Suprapubic skin (tissue), 3 donors: ENCODE data around the gene IPO5.

Experiments used
- POLR2AphosphoS5 ChIP-seq, 3 donors: sonication (generic); formaldehyde crosslinking; IDR thresholded peaks; one replicate each; pipeline ENCODE4 v1.6.1; 2017; ENCODE audit warnings: antibody characterized with exemption in 3 of 3
- TF ChIP-seq, protein P1 (sequence below), 2 donors: fragments of 200-600 bp in 1 of 2; fragments of 450-650 bp in 1 of 2; sonication (generic) in 1 of 2; IDR thresholded peaks; one replicate each; pipeline ENCODE4 v1.5.1; 2016 to 2019; ENCODE audit warnings: antibody characterized with exemption in 2 of 2, mild to moderate bottlenecking in 1 of 2, moderate library complexity in 1 of 2

DNA sequence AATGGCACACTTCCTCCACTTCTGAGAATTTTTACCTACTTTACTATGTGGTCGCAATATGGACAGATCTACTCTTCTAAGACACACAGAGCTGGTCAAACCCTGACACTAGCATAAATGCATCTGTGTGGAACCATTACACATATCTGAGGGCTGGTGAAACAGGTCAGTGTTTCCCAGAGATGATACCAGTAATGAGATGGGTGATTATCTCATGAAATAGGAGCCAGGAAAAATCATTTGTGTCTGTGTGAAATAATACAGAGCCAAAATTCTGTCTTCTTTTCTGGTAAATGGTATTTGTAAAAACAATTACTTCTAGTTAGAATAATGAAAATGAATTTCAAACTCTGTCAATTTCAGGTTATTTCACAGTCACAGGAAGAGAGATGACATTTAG lies 117.8 kb downstream of the IPO5 start:
- no peak for TF ChIP-seq POLR2AphosphoS5 (IDR thresholded peaks at IDR 0.05)
- TF ChIP-seq, protein P1, sequence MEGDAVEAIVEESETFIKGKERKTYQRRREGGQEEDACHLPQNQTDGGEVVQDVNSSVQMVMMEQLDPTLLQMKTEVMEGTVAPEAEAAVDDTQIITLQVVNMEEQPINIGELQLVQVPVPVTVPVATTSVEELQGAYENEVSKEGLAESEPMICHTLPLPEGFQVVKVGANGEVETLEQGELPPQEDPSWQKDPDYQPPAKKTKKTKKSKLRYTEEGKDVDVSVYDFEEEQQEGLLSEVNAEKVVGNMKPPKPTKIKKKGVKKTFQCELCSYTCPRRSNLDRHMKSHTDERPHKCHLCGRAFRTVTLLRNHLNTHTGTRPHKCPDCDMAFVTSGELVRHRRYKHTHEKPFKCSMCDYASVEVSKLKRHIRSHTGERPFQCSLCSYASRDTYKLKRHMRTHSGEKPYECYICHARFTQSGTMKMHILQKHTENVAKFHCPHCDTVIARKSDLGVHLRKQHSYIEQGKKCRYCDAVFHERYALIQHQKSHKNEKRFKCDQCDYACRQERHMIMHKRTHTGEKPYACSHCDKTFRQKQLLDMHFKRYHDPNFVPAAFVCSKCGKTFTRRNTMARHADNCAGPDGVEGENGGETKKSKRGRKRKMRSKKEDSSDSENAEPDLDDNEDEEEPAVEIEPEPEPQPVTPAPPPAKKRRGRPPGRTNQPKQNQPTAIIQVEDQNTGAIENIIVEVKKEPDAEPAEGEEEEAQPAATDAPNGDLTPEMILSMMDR (IDR thresholded peaks at IDR 0.05), result no peak
